CD4-positive, alpha-beta T cell treated with Interleukin-2 at 100 ng/mL for 4 hours (primary cell): ENCODE results near the gene PYURF.

Experiments
- DNase-seq: peaks from one replicate; pipeline ENCODE4 v3.0.0-alpha.2; 2020; ENCODE audit warnings: low spot score

PYURF gene

GRCh38 chr4:88511236-88511635 lies 12.3 kb downstream of the PYURF start:
- no peak for DNase-seq

GRCh38 chr4:88503344-88503743 lies 20.2 kb downstream of the PYURF start:
- DNase-seq = no peak

DNA sequence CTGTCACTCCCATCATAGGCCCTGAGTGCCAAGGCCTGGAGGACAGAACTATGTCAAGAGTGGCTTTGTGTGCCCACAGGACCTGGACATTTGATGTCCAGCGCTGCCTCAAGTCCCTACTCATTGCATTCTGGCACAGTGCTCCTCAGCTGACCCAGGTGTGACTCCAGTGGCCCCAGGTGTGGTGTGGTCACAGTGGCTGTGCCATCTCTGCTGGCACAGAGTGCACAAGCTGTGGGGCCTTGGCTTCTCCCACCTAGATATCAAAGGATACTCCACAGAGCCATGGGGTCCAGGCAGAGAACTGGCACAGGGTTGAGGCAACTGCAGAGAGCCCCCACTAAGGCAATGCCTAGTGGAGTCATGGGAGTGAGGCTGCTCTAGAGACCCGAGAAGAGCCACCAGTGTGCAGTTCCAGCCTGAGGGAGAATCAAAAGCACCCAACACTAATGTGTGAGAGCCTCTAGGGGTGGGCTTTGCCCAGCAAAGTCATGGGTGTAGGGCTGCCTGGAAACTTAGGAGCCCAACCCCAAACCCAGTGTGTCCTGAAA lies 25.6 kb downstream of the PYURF start:
- no peak for DNase-seq

GRCh38 chr4:88489100-88489761 lies 34.3 kb downstream of the PYURF start:
- DNase-seq = no peak

- no peak for DNase-seq
Observed at GRCh38 chr4:88481537-88481936, 42.0 kb downstream of the PYURF start.

DNA sequence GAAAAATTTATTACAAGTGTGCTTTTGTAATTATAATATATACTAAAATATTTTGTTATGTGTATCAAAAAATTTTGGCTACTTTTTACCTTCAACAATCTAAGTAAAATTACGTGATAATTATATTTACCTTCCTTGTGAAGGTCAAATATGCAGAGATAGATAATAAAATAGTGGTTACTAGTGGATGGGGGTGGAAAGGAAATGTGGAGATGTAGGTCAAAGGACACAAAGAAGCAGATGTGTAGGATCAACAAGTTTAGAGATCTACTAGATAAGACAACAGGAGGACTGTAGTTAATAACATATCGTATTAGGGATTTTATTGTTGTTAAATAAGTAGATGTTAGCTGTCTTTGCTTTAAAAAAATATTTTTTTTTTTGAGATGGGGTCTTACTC lies 45.3 kb downstream of the PYURF start:
- no peak for DNase-seq

GRCh38 chr4:88477229-88477860 lies 46.2 kb downstream of the PYURF start:
- DNase-seq = no peak
